C4-2B (cell line): ENCODE results near the gene DNAJB8.

Experiments
- CTCF ChIP-seq: fragments of 450-650 bp; conservative IDR thresholded peaks from 2 replicates; pipeline ENCODE4 v1.5.1; 2017; ENCODE audit warnings: mild to moderate bottlenecking
- ZFX ChIP-seq: fragments of 450-650 bp; IDR thresholded peaks from 2 replicates; pipeline ENCODE4 v1.6.1; 2017

- TF ChIP-seq CTCF (no peak), ZFX (no peak)
These were observed 17.1 kb upstream of the DNAJB8 start for GRCh38 chr3:128483657-128484403.
